Measurements from ENCODE around the gene SLC25A53.
"Not testable (repeated sequence)": the region's sequence is repeated elsewhere in the genome, so short reads cannot be mapped to it uniquely, and the experiment has no call there.

- not testable (repeated sequence) for TF ChIP-seq CTCF, POLR2A (IDR thresholded peaks at IDR 0.05)
Measured at GRCh38 chrX:104062636-104063035, 94.2 kb downstream of the SLC25A53 start.
